ENCODE results near the gene PCCA. TPM values are rescaled to one million over a fixed set of nuclear protein-coding genes. Genes with fewer than 3 reads are reported as not detected.
"Not testable (repeated sequence)": the region's sequence is repeated elsewhere in the genome, so short reads cannot be mapped to it uniquely, and the experiment has no call there.

Gene PCCA
- polyA plus RNA-seq, 1 experiment, result 22.6 TPM

DNA sequence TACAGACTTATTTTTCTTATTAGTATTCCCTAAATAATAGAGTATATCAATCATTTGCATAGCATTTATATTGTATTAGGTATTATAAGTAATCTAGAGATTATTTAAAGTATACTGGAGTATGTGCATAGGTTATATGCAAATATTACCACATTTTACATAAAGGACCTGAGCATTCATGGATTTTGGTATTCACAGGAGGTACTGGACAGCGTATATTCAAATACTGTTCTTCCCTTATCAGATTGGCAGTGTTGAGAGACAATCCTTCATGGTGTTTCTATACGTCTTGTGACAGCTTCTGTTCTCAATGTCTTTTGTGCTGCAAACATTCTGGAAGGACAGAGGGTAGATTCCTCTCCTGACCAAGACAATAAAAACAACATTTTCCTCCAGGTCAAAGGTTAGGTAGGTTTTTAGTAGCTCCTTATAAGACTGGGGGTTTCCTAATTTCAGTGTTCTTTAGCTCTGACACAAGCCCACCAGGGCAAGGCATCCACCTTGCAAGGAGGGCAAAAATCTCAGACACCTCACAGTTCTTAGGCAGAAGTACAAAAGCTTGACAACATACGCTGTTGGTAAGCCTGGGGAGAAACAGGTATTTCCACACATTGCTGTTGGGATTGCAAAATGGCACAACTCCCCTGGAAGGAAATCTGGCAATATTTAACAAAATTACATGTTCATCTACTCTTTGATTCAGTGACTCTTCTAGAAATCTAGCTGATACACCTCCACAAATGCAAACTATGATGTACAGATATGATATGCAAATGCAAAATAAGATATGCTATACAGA lies 20.6 kb upstream of the PCCA start:
- ChIA-PET POLR2A (interaction anchor here (0.7 kb wide), 1 partner anchor 20 kb away, joined by 3 read pairs; no protein-coding TSS in a partner anchor), CTCF (no interaction called here)
- DNase-seq (ENCODE audit: low read depth, low spot score), result no peak
- TF ChIP-seq, protein P1, sequence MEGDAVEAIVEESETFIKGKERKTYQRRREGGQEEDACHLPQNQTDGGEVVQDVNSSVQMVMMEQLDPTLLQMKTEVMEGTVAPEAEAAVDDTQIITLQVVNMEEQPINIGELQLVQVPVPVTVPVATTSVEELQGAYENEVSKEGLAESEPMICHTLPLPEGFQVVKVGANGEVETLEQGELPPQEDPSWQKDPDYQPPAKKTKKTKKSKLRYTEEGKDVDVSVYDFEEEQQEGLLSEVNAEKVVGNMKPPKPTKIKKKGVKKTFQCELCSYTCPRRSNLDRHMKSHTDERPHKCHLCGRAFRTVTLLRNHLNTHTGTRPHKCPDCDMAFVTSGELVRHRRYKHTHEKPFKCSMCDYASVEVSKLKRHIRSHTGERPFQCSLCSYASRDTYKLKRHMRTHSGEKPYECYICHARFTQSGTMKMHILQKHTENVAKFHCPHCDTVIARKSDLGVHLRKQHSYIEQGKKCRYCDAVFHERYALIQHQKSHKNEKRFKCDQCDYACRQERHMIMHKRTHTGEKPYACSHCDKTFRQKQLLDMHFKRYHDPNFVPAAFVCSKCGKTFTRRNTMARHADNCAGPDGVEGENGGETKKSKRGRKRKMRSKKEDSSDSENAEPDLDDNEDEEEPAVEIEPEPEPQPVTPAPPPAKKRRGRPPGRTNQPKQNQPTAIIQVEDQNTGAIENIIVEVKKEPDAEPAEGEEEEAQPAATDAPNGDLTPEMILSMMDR (IDR thresholded peaks at IDR 0.05; ENCODE audit: low read depth, low read length), result no peak
- Histone ChIP-seq H3K27ac (ENCODE audit: low read depth, low read length) (no peak overlapping the region), H3K27me3 (ENCODE audit: control insufficient read depth, insufficient read depth, low read length) (no peaks in the 10 kb centered on the region), H3K9me3 (ENCODE audit: control insufficient read depth, insufficient read depth, low read length) (no peaks in the 10 kb centered on the region), H3K4me3 (ENCODE audit: low read depth, low read length) (no peak overlapping the region)

DNA sequence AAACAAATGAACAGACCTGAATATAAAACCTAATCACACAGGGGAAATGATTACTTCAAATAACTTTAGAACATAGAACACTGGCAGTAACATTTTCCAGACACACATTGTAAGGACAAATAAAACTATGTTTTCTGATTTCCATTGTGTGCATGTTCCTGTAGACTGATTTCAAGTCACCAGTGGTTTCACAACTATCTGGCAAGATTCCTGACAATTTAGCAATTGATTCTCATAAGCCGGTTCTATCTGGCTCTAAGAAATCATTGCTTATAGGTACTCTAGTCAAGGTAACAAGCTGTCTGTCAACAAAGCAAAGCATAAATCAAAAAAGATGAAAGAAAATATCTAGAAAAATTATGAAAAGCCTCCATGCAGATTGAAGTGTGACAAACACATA lies 19.6 kb upstream of the PCCA start:
- Histone ChIP-seq H3K27ac (ENCODE audit: low read depth, low read length) (no peak overlapping the region), H3K27me3 (ENCODE audit: control insufficient read depth, insufficient read depth, low read length) (no peaks in the 10 kb centered on the region), H3K9me3 (ENCODE audit: control insufficient read depth, insufficient read depth, low read length) (no peaks in the 10 kb centered on the region), H3K4me3 (ENCODE audit: low read depth, low read length) (no peak overlapping the region)
- POLR2A ChIA-PET, result no interaction called here
- DNase-seq (ENCODE audit: low read depth, low spot score), result no peak
- TF ChIP-seq, protein P1 (IDR thresholded peaks at IDR 0.05; ENCODE audit: low read depth, low read length), result no peak
- CTCF ChIA-PET, result no interaction called here

DNA sequence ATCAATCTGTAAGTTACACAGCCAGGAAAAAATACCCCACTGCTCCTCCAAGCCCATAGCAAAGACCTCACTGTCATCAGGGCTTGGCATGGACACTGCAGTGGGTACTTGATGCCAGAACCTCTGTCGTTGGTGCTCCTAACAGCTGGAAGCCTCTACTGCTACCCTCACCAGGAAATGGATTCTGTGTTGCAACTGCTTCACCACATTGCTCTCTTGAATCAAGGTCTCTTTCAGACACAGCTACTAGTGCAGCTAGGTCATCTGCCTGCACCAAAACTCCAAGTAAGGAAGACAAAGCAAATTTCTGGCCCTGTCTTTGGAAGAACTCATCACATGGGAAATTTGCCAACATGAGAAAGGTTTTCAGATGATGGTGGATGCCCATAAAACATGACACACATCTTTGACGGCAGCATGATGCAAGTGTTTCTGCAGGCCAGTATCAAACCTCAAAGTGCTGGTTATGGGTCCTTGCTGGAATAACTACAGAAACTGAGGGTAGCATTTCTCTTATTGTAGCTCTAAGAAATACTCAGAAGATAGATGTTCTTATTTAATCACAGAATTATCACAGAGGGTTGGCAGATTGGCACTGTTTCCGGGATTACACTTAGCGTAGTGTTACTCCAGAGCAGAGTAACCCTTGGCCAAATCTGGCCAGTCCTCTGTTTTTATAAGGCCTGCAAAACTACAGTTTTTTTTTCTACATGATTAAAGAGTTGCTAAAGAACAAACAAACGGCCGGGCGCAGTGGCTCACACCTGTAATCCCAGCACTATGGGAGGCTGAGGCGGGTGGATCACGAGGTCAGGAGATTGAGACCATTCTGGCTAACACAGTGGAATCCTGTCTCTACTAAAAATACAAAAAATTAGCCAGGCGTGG lies 12.9 kb upstream of the PCCA start:
- CTCF ChIA-PET, result interaction anchor here (0.8 kb wide), 1 partner anchor 78 kb away, joined by 3 read pairs; no protein-coding TSS in a partner anchor
- POLR2A ChIA-PET, result no interaction called here
- Histone ChIP-seq H3K27me3 (ENCODE audit: control insufficient read depth, insufficient read depth, low read length) (no peaks in the 10 kb centered on the region), H3K4me3 (ENCODE audit: low read depth, low read length) (no peak overlapping the region), H3K9me3 (ENCODE audit: control insufficient read depth, insufficient read depth, low read length) (no peaks in the 10 kb centered on the region; the same call in 1 of the 2 replicates), H3K27ac (ENCODE audit: low read depth, low read length) (no peak overlapping the region)
- DNase-seq (ENCODE audit: low read depth, low spot score), result no peak
- TF ChIP-seq, protein P1 (IDR thresholded peaks at IDR 0.05; ENCODE audit: low read depth, low read length), result no peak

DNA sequence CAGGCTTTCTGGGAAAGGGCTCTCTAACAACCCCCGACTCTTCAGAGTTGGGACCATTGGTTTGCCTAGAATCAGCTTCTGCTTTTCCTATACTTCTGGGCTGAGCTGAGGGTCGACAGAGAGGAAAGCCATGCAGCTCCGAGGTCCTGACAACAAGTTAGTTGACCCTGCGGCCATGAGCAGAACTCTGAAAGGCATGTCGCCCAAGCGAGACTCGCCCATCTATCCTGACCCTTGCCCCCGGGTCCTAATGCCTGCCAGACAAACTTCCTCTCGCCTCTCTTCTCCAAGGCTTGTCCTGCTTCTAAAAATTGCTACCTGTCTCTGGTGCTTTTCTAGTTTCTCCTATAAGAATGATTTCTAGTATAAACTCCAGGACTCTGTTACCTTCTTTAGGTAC lies 9.9 kb upstream of the PCCA start:
- POLR2A ChIA-PET; DNase-seq (ENCODE audit: low read depth, low spot score); H3K27me3 ChIP-seq (ENCODE audit: control insufficient read depth, insufficient read depth, low read length); H3K9me3 ChIP-seq (ENCODE audit: control insufficient read depth, insufficient read depth, low read length); CTCF ChIA-PET; H3K4me3 ChIP-seq (ENCODE audit: low read depth, low read length); H3K27ac ChIP-seq (ENCODE audit: low read depth, low read length): not testable (repeated sequence)

DNA sequence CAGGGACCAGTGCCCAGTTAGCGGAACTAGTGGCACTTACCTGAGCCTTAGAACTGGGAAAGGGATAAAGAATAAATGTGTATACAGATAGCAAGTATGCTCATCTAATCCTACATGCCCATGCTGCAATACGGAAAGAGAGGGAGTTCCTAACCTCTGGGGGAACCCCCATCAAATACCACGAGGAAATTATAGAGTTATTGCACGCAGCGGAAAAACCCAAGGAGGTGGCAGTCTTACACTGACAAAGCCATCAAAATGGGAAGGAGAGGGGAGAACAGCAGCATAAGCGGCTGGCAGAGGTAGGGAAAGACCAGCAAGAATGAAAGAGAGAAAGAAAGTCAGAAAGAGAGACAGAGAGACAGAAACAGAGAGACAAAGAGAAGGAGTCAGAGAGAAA lies 5.5 kb upstream of the PCCA start:
- H3K27ac ChIP-seq (ENCODE audit: low read depth, low read length); H3K9me3 ChIP-seq (ENCODE audit: control insufficient read depth, insufficient read depth, low read length); POLR2A ChIA-PET; H3K4me3 ChIP-seq (ENCODE audit: low read depth, low read length); H3K27me3 ChIP-seq (ENCODE audit: control insufficient read depth, insufficient read depth, low read length); CTCF ChIA-PET; DNase-seq (ENCODE audit: low read depth, low spot score): not testable (repeated sequence)

Data from AG04450 (cell line).